ENCODE results near the gene BCL2L13.
"Not testable (repeated sequence)": the region's sequence is repeated elsewhere in the genome, so short reads cannot be mapped to it uniquely, and the experiment has no call there.

BCL2L13 gene

GRCh38 chr22:17636850-17637249 is 1.7 kb upstream of the BCL2L13 start:
- DNase-seq (ENCODE audit: low read depth, low spot score), result not testable (repeated sequence)

GRCh38 chr22:17637490-17638181 is 921 bp upstream of the BCL2L13 start:
- no peak for DNase-seq (ENCODE audit: low read depth, low spot score)

- no peak for DNase-seq (ENCODE audit: low read depth, low spot score)
Observed at GRCh38 chr22:17638182-17638431, 450 bp upstream of the BCL2L13 start.

GRCh38 chr22:17639247-17639741 is 737 bp downstream of the BCL2L13 start:
- DNase-seq (ENCODE audit: low read depth, low spot score), result no peak

- DNase-seq (ENCODE audit: low read depth, low spot score), result no peak
Observed at GRCh38 chr22:17641269-17641668, 2.7 kb downstream of the BCL2L13 start.

- not testable (repeated sequence) for DNase-seq (ENCODE audit: low read depth, low spot score)
Observed at GRCh38 chr22:17642357-17642756, 3.8 kb downstream of the BCL2L13 start.

- no peak for DNase-seq (ENCODE audit: low read depth, low spot score)
Observed at GRCh38 chr22:17647452-17647851, 8.9 kb downstream of the BCL2L13 start.

GRCh38 chr22:17647991-17648390 is 9.4 kb downstream of the BCL2L13 start:
- no peak for DNase-seq (ENCODE audit: low read depth, low spot score)

GRCh38 chr22:17648569-17648968 is 10.0 kb downstream of the BCL2L13 start:
- no peak for DNase-seq (ENCODE audit: low read depth, low spot score)

GRCh38 chr22:17655289-17655688 is 16.7 kb downstream of the BCL2L13 start:
- no peak for DNase-seq (ENCODE audit: low read depth, low spot score)

GRCh38 chr22:17656870-17657395 is 18.4 kb downstream of the BCL2L13 start:
- no peak for DNase-seq (ENCODE audit: low read depth, low spot score)

GRCh38 chr22:17664414-17665055 is 26.0 kb downstream of the BCL2L13 start:
- DNase-seq (ENCODE audit: low read depth, low spot score), result no peak

- no peak for DNase-seq (ENCODE audit: low read depth, low spot score)
Observed at GRCh38 chr22:17665248-17665647, 26.7 kb downstream of the BCL2L13 start.

- no peak for DNase-seq (ENCODE audit: low read depth, low spot score)
Observed at GRCh38 chr22:17665854-17666253, 27.3 kb downstream of the BCL2L13 start.

GRCh38 chr22:17671521-17672092 is 33.0 kb downstream of the BCL2L13 start:
- not testable (repeated sequence) for DNase-seq (ENCODE audit: low read depth, low spot score)

- no peak for DNase-seq (ENCODE audit: low read depth, low spot score)
Observed at GRCh38 chr22:17672417-17672991, 33.9 kb downstream of the BCL2L13 start.

GRCh38 chr22:17674152-17674551 is 35.6 kb downstream of the BCL2L13 start:
- DNase-seq (ENCODE audit: low read depth, low spot score), result no peak

GRCh38 chr22:17675584-17675983 is 37.0 kb downstream of the BCL2L13 start:
- DNase-seq (ENCODE audit: low read depth, low spot score), result no peak

GRCh38 chr22:17678817-17679385 is 40.3 kb downstream of the BCL2L13 start:
- DNase-seq (ENCODE audit: low read depth, low spot score), result no peak

- DNase-seq (ENCODE audit: low read depth, low spot score), result no peak
Observed at GRCh38 chr22:17684245-17684644, 45.7 kb downstream of the BCL2L13 start.

GRCh38 chr22:17692841-17693240 is 54.3 kb downstream of the BCL2L13 start:
- no peak for DNase-seq (ENCODE audit: low read depth, low spot score)

- DNase-seq (ENCODE audit: low read depth, low spot score), result no peak
Observed at GRCh38 chr22:17694193-17694592, 55.6 kb downstream of the BCL2L13 start.

Measured in activated naive CD8-positive, alpha-beta T cell treated with anti-CD3 and anti-CD28 coated beads, Interleukin-2, amount 50 U/mL, for 16 hours (primary cell).